COLO668 (cell line): ENCODE data around the gene DNMT3B.
"Not testable (repeated sequence)": the region's sequence is repeated elsewhere in the genome, so short reads cannot be mapped to it uniquely, and the experiment has no call there.

Experiments
- DNase-seq: peaks from one replicate; lab custom pipeline; 2025; ENCODE audit not compliant: unreplicated experiment; lab: John Stamatoyannopoulos, UW

Gene DNMT3B

GRCh38 chr20:32762754-32763201 is 593 bp downstream of the DNMT3B start:
- peak; percentile 55 for DNase-seq

- peak; percentile 63 for DNase-seq
These were observed 1.2 kb downstream of the DNMT3B start for GRCh38 chr20:32763202-32764004.

GRCh38 chr20:32764005-32764960 is 2.1 kb downstream of the DNMT3B start:
- no peak for DNase-seq

- DNase-seq: not testable (repeated sequence)
These were observed 3.2 kb downstream of the DNMT3B start for GRCh38 chr20:32765230-32765875.

- no peak for DNase-seq
These were observed 5.4 kb downstream of the DNMT3B start for GRCh38 chr20:32767418-32768198.

GRCh38 chr20:32772046-32772445 is 9.9 kb downstream of the DNMT3B start:
- DNase-seq: no peak

- DNase-seq: no peak
These were observed 11.0 kb downstream of the DNMT3B start for GRCh38 chr20:32773223-32773622.

- no peak for DNase-seq
These were observed 11.7 kb downstream of the DNMT3B start for GRCh38 chr20:32773855-32774254.

GRCh38 chr20:32775336-32775991 is 13.3 kb downstream of the DNMT3B start:
- DNase-seq: no peak

- peak; percentile 12 for DNase-seq
These were observed 15.2 kb downstream of the DNMT3B start for GRCh38 chr20:32777177-32777956.

- no peak for DNase-seq
These were observed 17.5 kb downstream of the DNMT3B start for GRCh38 chr20:32779500-32780211.

- no peak for DNase-seq
These were observed 18.1 kb downstream of the DNMT3B start for GRCh38 chr20:32780278-32780677.

GRCh38 chr20:32780749-32781655 is 18.8 kb downstream of the DNMT3B start:
- peak; percentile 37 for DNase-seq

- no peak for DNase-seq
These were observed 22.3 kb downstream of the DNMT3B start for GRCh38 chr20:32784369-32785080.

- no peak for DNase-seq
These were observed 24.0 kb downstream of the DNMT3B start for GRCh38 chr20:32786059-32786760.

- DNase-seq: no peak
These were observed 25.0 kb downstream of the DNMT3B start for GRCh38 chr20:32787168-32787567.
